ENCODE data around the gene HES6. TPM values are rescaled to one million over a fixed set of nuclear protein-coding genes. Genes with fewer than 3 reads are reported as not detected.
A peak's percentile ranks its signal among the peaks of the same experiment; 100 is the strongest.

HES6 gene
- total and polyA plus RNA-seq, 2 of the 8 experiments (the other 6 are each of a cell fraction or from before 2014, with no cell fraction given): 32.6 to 36.3 TPM

- H4K20me1 ChIP-seq (replicated peaks in 1 of 2; ENCODE audit: control insufficient read depth in 1 of 2, insufficient read depth in 2 of 2, low read length in 2 of 2): peaks cover 1 to 5% of the 10 kb centered on the region in 2 experiments
- no peak overlapping the region for H2BK120ac ChIP-seq (replicated peaks; ENCODE audit: low read depth, low read length)
- H3K23me2 ChIP-seq (ENCODE audit: low read depth, low read length): peaks cover 12% of the 10 kb centered on the region
- CTCF ChIA-PET (ENCODE audit: partially characterized antibody): interaction anchor here (1.0 to 4.4 kb wide), 11 partner anchors 10 to 150 kb away, joined by 3 to 40 read pairs (median 5); no protein-coding TSS in a partner anchor
- no peak for DNase-seq (ENCODE audit: low read depth in 1 of 2, low spot score in 2 of 2)
- no peak overlapping the region for H3K14ac ChIP-seq (ENCODE audit: insufficient read length)
- POLR2A ChIA-PET (ENCODE audit: partially characterized antibody): interaction anchor here (0.8 to 2.9 kb wide), 10 partner anchors 9 to 120 kb away, joined by 3 to 15 read pairs (median 4); no protein-coding TSS in a partner anchor
- no peaks in the 10 kb centered on the region for H3K9me3 ChIP-seq (ENCODE audit: insufficient read depth in 2 of 2, low read depth in 1 of 2, low read length in 1 of 2)
- no peak overlapping the region for H4K8ac ChIP-seq (ENCODE audit: extremely low read depth, insufficient read depth, low read length)
- H3K18ac ChIP-seq (ENCODE audit: extremely low read depth, low read length): no peak overlapping the region
- no peak overlapping the region for H4K91ac ChIP-seq (replicated peaks; ENCODE audit: insufficient read length, low read length)
- TF ChIP-seq KDM4A (IDR thresholded peaks at IDR 0.05; ENCODE audit: low read depth, low read length, severe bottlenecking) (no peak), CTBP2 (IDR thresholded peaks at IDR 0.05; ENCODE audit: borderline replicate concordance, insufficient read depth, insufficient read length, low read length) (no peak), CHD1 (IDR thresholded peaks at IDR 0.05; ENCODE audit: low read depth, low read length) (no peak), USF2 (IDR thresholded peaks at IDR 0.05; ENCODE audit: low read length) (no peak), RXRA (IDR thresholded peaks at IDR 0.05; ENCODE audit: insufficient read depth, low read depth, low read length) (no peak), TBP (IDR thresholded peaks at IDR 0.05; ENCODE audit: low read depth, low read length) (no peak), SIX5 (IDR thresholded peaks at IDR 0.05; ENCODE audit: low read depth, low read length) (no peak), FOSL1 (IDR thresholded peaks at IDR 0.05; ENCODE audit: insufficient read depth, low read depth, low read length) (no peak)
- H3K4me1 ChIP-seq (replicated peaks in 1 of 4; ENCODE audit: control insufficient read depth in 3 of 4, insufficient read depth in 4 of 4, low read length in 3 of 4): peaks cover 7 to 25% (median 18%) of the 10 kb centered on the region in 4 experiments
- H3K9ac ChIP-seq (replicated peaks in 1 of 4; ENCODE audit: extremely low read depth in 1 of 4, low read depth in 3 of 4, low read length in 3 of 4): peak overlapping the region in 2 of 4 experiments; percentile 15 to 32; a peak in 2 of 7 replicates
- no peak overlapping the region for H4K5ac ChIP-seq (ENCODE audit: insufficient read length, low read depth, low read length)
- no peak overlapping the region for H3K56ac ChIP-seq (replicated peaks; ENCODE audit: insufficient read length, low read depth, low read length)
- H3K36me3 ChIP-seq (ENCODE audit: control insufficient read depth in 2 of 4, insufficient read depth in 4 of 4, low read length in 3 of 4): no peaks in the 10 kb centered on the region
- 37% methylated on average over 13 of the region's 13 CpGs; no CpG with 5 or more reads in 1 of the 2 experiments for WGBS, 2 experiments (ENCODE audit: extremely low coverage in 1 of 2, insufficient coverage in 1 of 2, insufficient read length in 1 of 2, insufficient replicate concordance in 2 of 2, low coverage in 1 of 2, low lambda C conversion rate in 2 of 2, missing lambda C conversion rate in 1 of 2)
- FAIRE-seq: no peak
- H3K23ac ChIP-seq (ENCODE audit: insufficient read length): no peak overlapping the region
- 0 out of 2 replicates have a peak overlapping the region, but pooled peaks have one; percentile 60 for H2BK12ac ChIP-seq (ENCODE audit: low read depth, low read length)
- peaks cover 0 to 10% (median 2%) of the 10 kb centered on the region in 4 experiments; a peak in 2 of 7 replicates for H3K27me3 ChIP-seq (replicated peaks in 1 of 4; ENCODE audit: control insufficient read depth in 3 of 4, extremely low read depth in 1 of 4, insufficient read depth in 3 of 4, low read length in 3 of 4)
- H3K79me2 ChIP-seq (ENCODE audit: control insufficient read depth in 1 of 2, insufficient read depth in 2 of 2, low read length in 2 of 2): peaks cover 0 to 2% of the 10 kb centered on the region in 2 experiments; a peak in 1 of 4 replicates
- H3K27ac ChIP-seq (ENCODE audit: low read depth, low read length): no peak overlapping the region
- H3K4me3 ChIP-seq (ENCODE audit: extremely low read depth in 1 of 4, insufficient read depth in 2 of 4, low read depth in 3 of 4, low read length in 4 of 4): peak overlapping the region; percentile 48 to 84 (median 68); a peak in 7 of 8 replicates
- H3K4ac ChIP-seq (replicated peaks; ENCODE audit: insufficient read length, low read depth, low read length): no peak overlapping the region
- no peak overlapping the region for H2BK15ac ChIP-seq (ENCODE audit: low read length)
- peak overlapping the region; percentile 80 to 82 for H3K4me2 ChIP-seq (ENCODE audit: insufficient read depth in 1 of 2, low read depth in 2 of 2, low read length in 2 of 2)
- H3K79me1 ChIP-seq (ENCODE audit: low read depth, low read length): no peaks in the 10 kb centered on the region; the same call in 1 of the 2 replicates
- no peak overlapping the region for H2AK5ac ChIP-seq (ENCODE audit: low read depth, low read length)
- peak overlapping the region; percentile 63; the same call in 1 of the 2 replicates for H2AFZ ChIP-seq (ENCODE audit: low read length)
- H2BK20ac ChIP-seq (ENCODE audit: low read length): no peak overlapping the region
- no peak overlapping the region for H2BK5ac ChIP-seq (ENCODE audit: low read depth, low read length)
Measured at GRCh38 chr2:238289574-238289973, 49.7 kb upstream of the HES6 start.
